Motor neuron (in vitro differentiated cells): ENCODE measurements around the gene IL10RA. TPM values are rescaled to one million over a fixed set of nuclear protein-coding genes. Genes with fewer than 3 reads are reported as not detected.
"Not testable (repeated sequence)": the region's sequence is repeated elsewhere in the genome, so short reads cannot be mapped to it uniquely, and the experiment has no call there.

Source experiments
- ATAC-seq, 8 experiments: fragments of 200-7000 bp; cut with Tn5 transposase; replicated peaks in 6 of 8; 2 replicates each; pipeline ENCODE4 v1.8.0; 2021; ENCODE audit warnings: mild to moderate bottlenecking in 8 of 8, moderate library complexity in 8 of 8
- H3K27ac ChIP-seq, 2 donors: fragments of 250-450 bp; sonication (Bioruptor Pico); 2 replicates each; pipeline ENCODE4 v1.9.0; 2021; ENCODE audit warnings: antibody characterized with exemption in 2 of 2, mild to moderate bottlenecking in 2 of 2, moderate library complexity in 1 of 2
- H3K4me1 ChIP-seq, 2 donors: fragments of 250-450 bp; sonication (Bioruptor Pico); replicated peaks in 1 of 2; 2 replicates each; pipeline ENCODE4 v1.6.1; 2021; ENCODE audit warnings: antibody characterized with exemption in 2 of 2, mild to moderate bottlenecking in 2 of 2, moderate library complexity in 1 of 2
- H3K4me3 ChIP-seq, 5 donors: fragments of 250-450 bp; sonication (Bioruptor Pico); 2 replicates each; pipeline ENCODE4 v1.9.0; 2021; ENCODE audit warnings: antibody characterized with exemption in 5 of 5, mild to moderate bottlenecking in 5 of 5, moderate library complexity in 4 of 5
- WGBS, 10 experiments: fragments of 450-650 bp; shearing (Covaris generic); methylation state at CpG; one replicate each; pipeline ENCODE4 v1.0.0; 2022; 5-methylcytosine and 5-hydroxymethylcytosine counted together
- in situ Hi-C, 9 experiments: fragments of 400-800 bp; cut with MboI; loops; one replicate each; pipeline ENCODE4 v1.15.0; 2021; ENCODE audit warnings: low sequenced_read_pairs in 9 of 9, low pct_unique_long_range_greater_than_20kb in 2 of 9; ENCODE audit not compliant: unreplicated experiment in 9 of 9
- total RNA-seq, 8 experiments: library from RNA; unstranded; fragments of 300-600 nt; gene quantifications; 2 replicates each; pipeline versions ENCODE4 v1.2.3 to v1.2.4, GENCODE V29; 2022

The IL10RA gene
- total RNA-seq, 8 experiments from 2014 or later = 0.33 to 3.4 (median 1.0) TPM; not detected in 1

GRCh38 chr11:117948466-117948865 is 37.7 kb upstream of the IL10RA start:
- in situ Hi-C loops = loop anchor here (5.0 to 25.0 kb wide), 6 partner anchors 94 to 511 kb away; no protein-coding TSS in a partner anchor
- H3K27ac ChIP-seq, H3K4me3 ChIP-seq, ATAC-seq, H3K4me1 ChIP-seq: not testable (repeated sequence)
- 0 to 85% (median 45%) methylated on average over 1 to 11 of the region's 11 CpGs; no CpG with 5 or more reads in 3 of the 10 experiments for WGBS, 10 experiments

GRCh38 chr11:117949062-117949461 is 37.1 kb upstream of the IL10RA start:
- ATAC-seq = no peak
- in situ Hi-C loops = loop anchor here (5.0 to 25.0 kb wide), 6 partner anchors 94 to 512 kb away; no protein-coding TSS in a partner anchor
- H3K27ac ChIP-seq = no peak overlapping the region
- peaks cover 0 to 6% of the 10 kb centered on the region in 2 donors for H3K4me1 ChIP-seq
- WGBS, 10 experiments = 8 to 100% (median 64%) methylated on average over 3 to 5 of the region's 6 CpGs
- H3K4me3 ChIP-seq = no peak overlapping the region

- in situ Hi-C loops = loop anchor here in 1 of 9 experiments (10.0 kb wide), 1 partner anchor 526 kb away; no protein-coding TSS in a partner anchor
- Histone ChIP-seq H3K4me1 (peaks cover 0 to 6% of the 10 kb centered on the region in 2 donors), H3K27ac (no peak overlapping the region), H3K4me3 (no peak overlapping the region)
- ATAC-seq = no peak
- WGBS, 10 experiments = 0 to 80% (median 60%) methylated on average over 1 to 5 of the region's 5 CpGs; no CpG with 5 or more reads in 1 of the 10 experiments
These were observed 35.9 kb upstream of the IL10RA start for GRCh38 chr11:117950301-117950700.

GRCh38 chr11:117950993-117951961 is 34.9 kb upstream of the IL10RA start:
- peaks cover 0 to 6% of the 10 kb centered on the region in 2 donors for H3K4me1 ChIP-seq
- no peak overlapping the region for H3K27ac ChIP-seq
- no peak for ATAC-seq
- in situ Hi-C loops = loop anchor here in 1 of 9 experiments (10.0 kb wide), 1 partner anchor 526 kb away; no protein-coding TSS in a partner anchor
- whole genome bisulfite sequencing, 10 experiments = 19 to 96% (median 80%) methylated on average over 1 to 6 of the region's 15 CpGs; no CpG with 5 or more reads in 1 of the 10 experiments
- no peak overlapping the region for H3K4me3 ChIP-seq

- no peak overlapping the region for H3K4me3 ChIP-seq
- no peak overlapping the region for H3K27ac ChIP-seq
- no peak for ATAC-seq
- WGBS, 10 experiments = 0 to 87% (median 30%) methylated on average over 1 to 3 of the region's 3 CpGs; no CpG with 5 or more reads in 2 of the 10 experiments
- H3K4me1 ChIP-seq = peaks cover 0 to 3% of the 10 kb centered on the region in 2 donors
- in situ Hi-C loops = loop anchor here in 1 of 9 experiments (10.0 kb wide), 1 partner anchor 528 kb away; no protein-coding TSS in a partner anchor
These were observed 33.0 kb upstream of the IL10RA start for GRCh38 chr11:117953024-117953671.

- H3K4me3 ChIP-seq = no peak overlapping the region
- H3K4me1 ChIP-seq = no peaks in the 10 kb centered on the region
- no peak for ATAC-seq
- no peak overlapping the region for H3K27ac ChIP-seq
- 0 to 100% (median 60%) methylated on average over 1 of the region's 1 CpG; no CpG with 5 or more reads in 1 of the 10 experiments for whole genome bisulfite sequencing, 10 experiments
- in situ Hi-C loops = loop anchor here in 1 of 9 experiments (10.0 kb wide), 1 partner anchor 534 kb away; no protein-coding TSS in a partner anchor
These were observed 27.2 kb upstream of the IL10RA start for GRCh38 chr11:117958949-117959348.

GRCh38 chr11:117959438-117960149 is 26.6 kb upstream of the IL10RA start:
- WGBS, 10 experiments = 0 to 57% (median 7%) methylated on average over 1 of the region's 1 CpG; no CpG with 5 or more reads in 4 of the 10 experiments
- no peak overlapping the region for H3K27ac ChIP-seq
- no peak for ATAC-seq
- in situ Hi-C loops = loop anchor here in 1 of 9 experiments (10.0 kb wide), 1 partner anchor 535 kb away; no protein-coding TSS in a partner anchor
- no peaks in the 10 kb centered on the region for H3K4me1 ChIP-seq
- H3K4me3 ChIP-seq = no peak overlapping the region

- Histone ChIP-seq H3K4me1 (no peaks in the 10 kb centered on the region), H3K27ac (no peak overlapping the region), H3K4me3 (no peak overlapping the region)
- 0 to 86% (median 63%) methylated on average over 1 of the region's 1 CpG; no CpG with 5 or more reads in 1 of the 10 experiments for WGBS, 10 experiments
- no peak for ATAC-seq
- in situ Hi-C loops = no loop called here
These were observed 25.8 kb upstream of the IL10RA start for GRCh38 chr11:117960406-117960805.

GRCh38 chr11:117961896-117962295 is 24.3 kb upstream of the IL10RA start:
- Histone ChIP-seq H3K4me1 (no peaks in the 10 kb centered on the region), H3K4me3 (no peak overlapping the region), H3K27ac (no peak overlapping the region)
- in situ Hi-C loops = no loop called here
- WGBS, 10 experiments = 39 to 100% (median 75%) methylated on average over 3 to 10 of the region's 10 CpGs
- ATAC-seq = no peak

GRCh38 chr11:117962826-117963225 is 23.4 kb upstream of the IL10RA start:
- Histone ChIP-seq H3K4me3 (no peak overlapping the region), H3K4me1 (no peaks in the 10 kb centered on the region), H3K27ac (no peak overlapping the region)
- WGBS, 10 experiments = 10 to 100% (median 75%) methylated on average over 1 to 3 of the region's 3 CpGs
- in situ Hi-C loops = no loop called here
- no peak for ATAC-seq

- Histone ChIP-seq H3K4me1 (no peaks in the 10 kb centered on the region), H3K4me3 (no peak overlapping the region), H3K27ac (no peak overlapping the region)
- in situ Hi-C loops = no loop called here
- ATAC-seq = no peak
- WGBS, 10 experiments = 30 to 100% (median 65%) methylated on average over 2 to 8 of the region's 8 CpGs; no CpG with 5 or more reads in 1 of the 10 experiments
These were observed 19.3 kb upstream of the IL10RA start for GRCh38 chr11:117966908-117967307.
